Hematopoietic multipotent progenitor cell (in vitro differentiated cells): ENCODE data around the gene FAM3A. TPM values are rescaled to one million over a fixed set of nuclear protein-coding genes. Genes with fewer than 3 reads are reported as not detected.
A peak's percentile ranks its signal among the peaks of the same experiment; 100 is the strongest.
"Not testable (repeated sequence)": the region's sequence is repeated elsewhere in the genome, so short reads cannot be mapped to it uniquely, and the experiment has no call there.

Source experiments
- DNase-seq, 3 donors: peaks; one replicate each; pipeline ENCODE4 v3.0.0-alpha.2; 2011 to 2015; ENCODE audit warnings: low read depth in 2 of 3, low spot score in 2 of 3
- total RNA-seq: library from RNA; depleted of rRNA; stranded (reverse); fragments of >200 nt; gene quantifications from one replicate; pipeline ENCODE4 v1.2.3, GENCODE V29; 2012

FAM3A gene, protein sequence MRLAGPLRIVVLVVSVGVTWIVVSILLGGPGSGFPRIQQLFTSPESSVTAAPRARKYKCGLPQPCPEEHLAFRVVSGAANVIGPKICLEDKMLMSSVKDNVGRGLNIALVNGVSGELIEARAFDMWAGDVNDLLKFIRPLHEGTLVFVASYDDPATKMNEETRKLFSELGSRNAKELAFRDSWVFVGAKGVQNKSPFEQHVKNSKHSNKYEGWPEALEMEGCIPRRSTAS
- total RNA-seq = 43.9 TPM

DNA sequence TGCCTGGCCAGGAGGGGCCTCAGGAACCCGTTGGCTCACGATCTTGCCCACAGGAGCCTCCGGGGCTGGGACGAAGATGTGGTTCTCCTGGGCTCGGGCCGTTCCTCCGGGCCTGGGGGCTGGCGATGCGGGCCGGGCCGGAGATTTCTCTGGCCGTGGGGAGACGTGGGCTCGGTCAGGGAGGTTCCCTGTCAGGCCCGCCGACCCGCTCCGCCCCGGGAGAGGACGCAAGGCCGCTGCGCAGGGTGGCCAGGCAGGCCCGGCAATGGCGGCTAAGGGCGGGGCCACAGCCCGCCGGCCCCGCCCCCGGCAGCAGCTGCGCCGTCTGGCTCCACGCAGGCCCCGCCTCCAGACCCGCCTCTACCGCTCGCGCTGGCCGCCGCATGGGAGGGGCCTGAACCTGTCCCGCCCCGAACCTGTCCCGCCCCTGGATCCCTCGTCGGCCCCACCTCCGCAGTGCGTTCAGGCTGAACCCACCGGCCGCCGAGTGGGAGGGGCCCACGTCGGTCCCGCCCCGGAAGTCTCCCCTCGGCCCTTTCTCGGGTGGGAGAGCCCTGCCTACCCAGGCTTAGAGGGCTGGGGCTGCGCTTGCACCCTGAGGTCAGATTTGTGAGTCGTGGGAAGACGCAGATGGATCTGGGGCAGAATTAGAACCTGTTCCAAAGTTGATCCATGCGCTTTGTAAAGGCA is at the start of gene FAM3A:
Gene FAM3A (minus strand): TSS at position 267 of the 690 bp plus-strand sequence. CDS start 460 bp downstream, outside the sequence.
- peak; percentile 54 to 85 (median 85) for DNase-seq

DNA sequence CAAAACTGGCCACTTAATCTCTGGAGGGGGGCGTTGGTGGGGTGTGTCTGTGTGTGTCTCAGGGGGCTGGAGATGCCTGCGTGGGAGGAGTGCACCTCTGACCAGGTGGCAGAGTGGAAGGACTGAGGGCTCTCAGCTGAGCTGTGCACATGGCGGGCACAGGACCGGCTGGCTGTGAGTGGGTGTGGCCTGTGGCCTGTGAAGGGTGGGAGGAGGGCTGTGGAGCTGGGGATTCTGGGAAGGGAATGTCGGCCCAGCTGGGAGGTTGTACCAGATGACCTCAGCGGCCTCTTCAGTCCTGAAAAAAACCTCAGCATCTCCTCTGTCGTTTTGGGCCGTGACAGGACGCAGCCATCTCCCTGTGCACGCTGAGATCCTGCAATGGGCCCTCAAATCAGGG is 46.3 kb upstream of the FAM3A start:
- not testable (repeated sequence) for DNase-seq

DNA sequence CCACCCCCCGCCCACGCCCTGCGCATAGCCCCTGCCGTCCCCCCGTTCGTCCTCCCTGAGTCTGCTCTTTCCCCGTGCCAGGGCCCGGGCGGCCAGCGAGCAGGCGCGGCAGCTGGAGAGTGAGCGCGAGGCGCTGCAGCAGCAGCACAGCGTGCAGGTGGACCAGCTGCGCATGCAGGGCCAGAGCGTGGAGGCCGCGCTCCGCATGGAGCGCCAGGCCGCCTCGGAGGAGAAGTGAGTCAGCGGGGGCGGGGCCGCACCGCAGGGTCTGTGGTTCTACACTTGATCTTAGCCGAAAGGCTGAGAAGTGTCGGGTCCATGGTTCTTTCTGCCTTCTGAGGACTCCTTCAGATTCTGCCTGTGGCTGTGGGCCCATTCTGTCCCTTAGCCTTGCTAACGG is 44.3 kb upstream of the FAM3A start:
- DNase-seq = not testable (repeated sequence)

DNA sequence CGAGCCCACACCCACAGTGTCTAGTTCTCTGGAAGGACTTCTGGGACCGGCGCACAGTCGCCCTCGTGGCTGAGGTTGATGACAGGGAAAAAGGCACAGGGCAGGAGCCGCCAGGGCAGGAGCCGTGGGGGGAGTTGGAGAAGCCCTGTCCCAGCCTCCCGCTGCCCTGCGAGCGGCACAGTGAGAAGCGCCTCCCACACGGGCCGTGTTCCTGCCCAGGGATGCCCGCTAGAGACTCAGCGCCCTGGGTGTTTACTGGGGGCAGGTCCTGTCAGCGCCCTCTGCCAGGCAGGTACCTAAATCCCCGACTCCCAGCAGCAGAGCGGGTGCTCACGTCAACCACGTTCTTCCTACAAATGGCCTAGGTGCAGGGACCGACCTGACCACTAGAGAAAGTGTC is 42.9 kb upstream of the FAM3A start:
- DNase-seq = not testable (repeated sequence)

DNA sequence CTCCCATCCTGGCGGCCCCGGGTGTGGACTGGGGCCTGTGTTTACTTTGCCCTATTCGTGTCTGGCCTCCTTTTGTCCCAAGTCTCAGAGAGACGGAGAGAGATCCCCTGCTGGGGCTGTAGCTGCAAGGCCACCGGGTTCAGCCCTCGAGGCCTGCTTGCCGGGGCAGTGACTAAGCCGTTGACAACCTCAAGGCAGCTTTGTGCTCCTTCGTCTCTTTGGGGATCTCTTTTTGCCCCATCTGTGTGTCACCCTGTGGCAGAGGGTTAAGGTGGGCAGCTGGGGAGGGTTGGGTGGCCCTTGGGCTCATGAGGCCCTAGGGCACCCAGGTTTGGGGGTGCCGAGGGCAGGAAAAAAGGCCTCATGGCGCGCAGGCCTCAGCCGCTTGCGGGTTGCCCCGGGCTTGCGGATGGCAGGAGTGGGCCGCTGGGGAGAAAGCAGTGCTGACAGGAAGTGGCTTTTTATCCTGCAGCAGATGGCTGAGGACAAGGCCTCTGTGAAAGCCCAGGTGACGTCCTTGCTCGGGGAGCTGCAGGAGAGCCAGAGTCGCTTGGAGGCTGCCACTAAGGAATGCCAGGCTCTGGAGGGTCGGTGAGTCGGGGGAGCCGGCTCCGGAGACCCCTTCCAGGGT is 42.1 kb upstream of the FAM3A start:
- DNase-seq = not testable (repeated sequence)

DNA sequence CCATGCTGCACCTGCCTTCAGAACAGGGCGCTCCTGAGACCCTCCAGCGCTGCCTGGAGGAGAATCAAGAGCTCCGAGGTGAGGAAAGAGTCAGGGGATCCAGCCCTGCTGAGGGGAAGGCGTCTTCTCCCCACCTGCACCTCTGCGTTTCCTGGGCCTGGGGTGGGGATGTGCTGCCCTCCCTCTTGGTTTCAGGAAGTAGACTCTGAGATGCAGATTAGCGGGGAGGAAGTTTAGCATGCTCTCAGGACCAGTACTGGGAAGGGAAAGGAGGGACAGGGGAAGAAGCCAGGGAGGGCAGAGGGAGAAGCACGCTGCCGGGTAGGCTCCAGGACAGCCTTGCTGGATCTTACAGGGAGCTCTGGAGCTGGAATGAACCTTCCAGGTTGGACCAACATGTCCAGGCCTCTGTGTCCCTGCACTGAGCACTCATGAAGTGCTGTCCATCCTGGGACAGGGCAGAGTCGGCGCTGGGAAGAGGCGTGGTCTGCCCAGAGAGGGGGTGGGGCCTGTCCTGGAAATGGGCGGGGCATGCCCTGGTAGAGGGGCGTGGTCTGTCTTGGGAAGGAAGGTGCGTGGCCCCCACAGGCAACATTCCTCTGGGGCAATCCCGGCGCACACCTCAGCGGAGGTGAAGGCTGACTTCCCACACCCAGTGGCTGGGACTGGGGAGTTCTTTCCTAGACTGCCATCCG is 36.2 kb upstream of the FAM3A start:
- not testable (repeated sequence) for DNase-seq

DNA sequence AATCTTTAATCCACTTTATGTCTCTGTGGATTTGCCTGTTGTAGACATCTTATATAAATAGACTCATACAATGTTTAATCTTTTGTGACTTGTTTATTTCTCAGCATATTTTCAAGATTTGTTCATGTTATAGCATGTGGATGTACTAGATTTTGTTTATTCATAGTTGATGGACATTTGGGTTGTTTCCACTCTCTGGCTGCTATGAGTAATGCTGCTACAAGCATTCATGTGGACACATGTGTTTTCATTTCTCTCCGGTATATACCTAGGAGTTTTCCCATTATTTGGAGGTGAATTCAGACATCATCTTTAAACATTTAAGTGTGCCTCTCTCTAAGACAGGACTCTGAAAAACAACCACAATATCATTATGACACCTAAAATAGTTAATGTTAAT is 33.7 kb upstream of the FAM3A start:
- DNase-seq = no peak

DNA sequence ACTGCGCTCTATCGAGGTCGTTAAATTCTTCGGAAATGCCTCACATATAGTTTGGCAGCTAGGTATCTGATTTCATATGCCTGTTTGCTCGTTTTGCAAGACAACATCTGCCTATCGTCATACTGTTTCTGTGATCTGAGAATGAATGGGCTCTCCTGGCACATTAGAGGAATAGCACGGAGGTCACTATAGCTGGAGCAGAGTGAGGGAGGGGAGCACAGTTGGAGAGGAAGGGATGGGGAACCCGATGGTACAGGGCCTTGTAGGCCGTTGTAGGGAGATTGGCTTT is 31.9 kb upstream of the FAM3A start:
- no peak for DNase-seq

DNA sequence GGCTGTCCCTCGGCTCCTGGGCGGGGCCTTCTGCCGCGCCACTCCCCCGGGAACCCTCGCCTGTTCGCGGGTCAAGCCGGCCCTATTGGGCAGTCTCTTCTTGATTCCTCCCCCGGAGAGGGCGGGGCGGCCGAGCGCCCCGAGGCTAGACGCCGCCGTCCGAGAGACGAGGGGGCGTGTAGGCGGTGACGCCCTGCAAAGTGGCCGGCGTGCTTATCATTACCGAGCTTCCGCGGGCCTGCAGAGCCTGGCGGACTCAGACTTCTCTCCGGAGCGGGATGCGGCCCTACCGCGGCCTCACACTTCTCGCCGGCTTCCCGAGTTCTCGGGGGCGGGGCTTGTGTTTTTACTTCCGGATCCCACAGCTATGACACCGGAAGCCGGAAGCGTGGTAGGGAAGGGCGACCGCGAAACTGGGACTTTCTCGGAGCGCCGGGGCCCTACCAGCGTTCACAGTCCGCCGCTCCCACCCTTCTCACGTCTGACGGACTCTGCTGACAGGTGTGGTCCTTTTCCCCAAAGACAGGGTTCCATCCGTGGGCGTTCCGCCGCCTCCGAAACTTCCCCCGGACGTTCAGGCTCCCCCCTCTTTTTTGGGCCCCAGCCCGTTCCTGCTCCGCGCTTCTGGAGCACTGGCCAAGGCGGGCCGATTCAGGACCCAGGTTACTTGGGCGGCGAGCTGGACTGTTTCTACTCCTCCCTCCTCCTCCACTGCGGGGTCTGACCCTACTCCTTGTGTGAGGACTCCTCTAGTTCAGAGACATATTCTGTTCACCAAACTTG is 31.4 kb upstream of the FAM3A start, which contains the start of gene IKBKG:
Gene IKBKG (plus strand): TSS at position 376 of the 783 bp plus-strand sequence. CDS start 4,383 bp downstream, outside the sequence.
- DNase-seq = peak; percentile 80 to 89 (median 88)

DNA sequence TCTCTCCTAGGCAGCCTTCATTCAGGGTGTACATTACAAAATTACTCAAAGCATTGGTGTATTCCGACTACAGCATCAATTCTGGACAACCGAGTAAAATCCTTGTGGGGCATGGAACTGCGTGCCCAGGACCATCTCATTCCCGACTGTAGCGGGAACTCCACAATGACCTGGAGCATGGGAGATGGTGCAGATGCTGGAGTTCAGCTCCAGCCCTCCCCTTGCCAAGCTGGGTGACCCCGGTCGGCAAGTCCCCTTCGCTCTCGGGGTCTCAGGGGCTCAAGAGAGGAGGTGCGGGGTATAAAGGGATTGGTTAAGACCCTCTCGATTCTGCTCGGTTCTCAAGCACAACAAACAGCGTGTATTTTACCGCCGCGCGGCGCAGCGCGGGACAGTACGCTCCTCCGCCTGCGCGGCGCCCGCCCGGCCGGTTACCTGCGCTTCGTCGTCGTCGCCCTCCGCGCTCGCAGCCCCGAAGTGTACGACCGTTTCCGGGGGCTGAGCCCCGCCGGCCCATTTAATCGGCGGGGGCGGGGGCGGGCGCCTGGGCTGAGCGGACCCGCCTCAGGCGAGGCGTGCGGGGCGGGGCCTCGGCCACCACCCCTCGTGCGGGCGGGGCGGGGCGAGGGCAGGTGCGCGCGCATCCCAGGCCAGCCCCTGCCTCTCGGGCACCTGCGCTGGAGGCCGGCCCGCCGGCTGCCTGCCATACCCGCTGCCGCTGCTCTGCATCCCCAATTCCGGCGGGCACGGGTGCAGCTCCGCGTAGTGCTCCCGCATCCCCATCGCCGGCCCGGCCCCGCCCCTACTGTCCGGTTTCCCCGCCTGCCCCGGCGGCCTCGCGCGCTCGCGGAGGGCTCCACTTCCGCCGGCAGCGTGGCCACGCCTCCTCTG is 30.6 kb upstream of the FAM3A start, which contains the start of gene G6PD:
Gene G6PD (minus strand): TSS at position 493 of the 891 bp plus-strand sequence. CDS start 691 bp downstream, outside the sequence.
- peak; percentile 58 to 73 (median 64) for DNase-seq

DNA sequence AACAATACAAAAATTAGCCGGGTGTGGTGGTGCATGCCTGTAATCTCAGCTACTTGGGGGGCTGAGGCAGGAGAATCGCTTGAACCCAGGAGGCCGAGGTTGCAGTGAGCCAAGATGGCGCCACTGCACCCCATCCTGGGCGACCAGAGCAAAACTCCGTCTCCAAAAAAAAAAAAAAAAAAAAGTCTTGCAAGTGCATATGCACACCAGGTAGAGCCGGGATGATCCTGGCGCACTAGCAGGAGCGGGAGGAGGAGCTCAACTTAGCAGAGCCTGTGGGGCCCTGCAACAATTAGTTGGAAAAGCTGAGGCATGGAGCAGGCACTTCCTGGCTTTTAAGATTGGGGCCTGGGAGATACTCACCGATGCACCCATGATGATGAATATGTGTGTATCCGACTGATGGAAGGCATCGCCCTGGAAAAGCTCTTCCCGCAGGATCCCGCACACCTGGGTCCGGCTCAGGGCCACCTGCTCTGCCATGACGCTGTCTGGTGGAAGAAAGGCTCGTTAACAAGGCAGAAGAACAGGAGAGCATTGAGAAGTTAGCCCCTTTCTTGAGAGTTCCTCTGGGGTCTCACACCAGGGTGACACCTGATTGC is 29.7 kb upstream of the FAM3A start:
- no peak for DNase-seq

DNA sequence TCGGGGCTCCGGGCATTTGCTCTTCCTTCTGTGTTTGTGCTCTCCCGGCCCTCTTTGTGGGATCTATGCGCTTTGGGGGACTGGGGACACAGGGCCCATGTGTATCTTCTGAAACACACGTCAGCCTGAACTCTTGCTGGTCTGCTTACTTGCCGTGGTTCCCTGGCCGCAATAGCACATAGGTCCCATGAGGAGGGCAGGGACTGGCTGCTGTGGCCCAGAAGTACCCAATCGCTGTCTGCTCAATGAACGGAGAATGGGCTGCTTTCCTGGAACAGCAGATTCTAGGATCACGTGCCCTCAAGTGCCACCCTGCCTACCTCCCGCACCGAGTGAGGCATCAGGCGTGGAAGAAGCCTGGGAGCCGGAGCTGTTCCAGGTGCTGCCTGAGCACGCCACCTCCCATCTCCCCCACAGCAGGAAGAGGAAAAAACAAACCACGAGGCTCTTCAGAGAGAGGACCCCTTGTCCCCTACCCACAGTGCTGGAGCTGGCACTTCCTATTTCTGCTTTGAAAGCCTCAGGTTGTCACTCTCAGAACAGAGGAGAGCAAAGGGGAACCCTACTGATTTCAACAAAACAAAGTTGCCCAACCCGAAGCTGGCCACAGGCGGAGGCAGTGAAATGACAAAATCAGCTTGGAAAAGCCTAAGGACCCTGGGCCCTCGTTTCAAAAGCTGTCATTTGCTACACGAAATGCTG is 26.8 kb upstream of the FAM3A start:
- peak in 2 of 3 donors; percentile 61 to 78 for DNase-seq

DNA sequence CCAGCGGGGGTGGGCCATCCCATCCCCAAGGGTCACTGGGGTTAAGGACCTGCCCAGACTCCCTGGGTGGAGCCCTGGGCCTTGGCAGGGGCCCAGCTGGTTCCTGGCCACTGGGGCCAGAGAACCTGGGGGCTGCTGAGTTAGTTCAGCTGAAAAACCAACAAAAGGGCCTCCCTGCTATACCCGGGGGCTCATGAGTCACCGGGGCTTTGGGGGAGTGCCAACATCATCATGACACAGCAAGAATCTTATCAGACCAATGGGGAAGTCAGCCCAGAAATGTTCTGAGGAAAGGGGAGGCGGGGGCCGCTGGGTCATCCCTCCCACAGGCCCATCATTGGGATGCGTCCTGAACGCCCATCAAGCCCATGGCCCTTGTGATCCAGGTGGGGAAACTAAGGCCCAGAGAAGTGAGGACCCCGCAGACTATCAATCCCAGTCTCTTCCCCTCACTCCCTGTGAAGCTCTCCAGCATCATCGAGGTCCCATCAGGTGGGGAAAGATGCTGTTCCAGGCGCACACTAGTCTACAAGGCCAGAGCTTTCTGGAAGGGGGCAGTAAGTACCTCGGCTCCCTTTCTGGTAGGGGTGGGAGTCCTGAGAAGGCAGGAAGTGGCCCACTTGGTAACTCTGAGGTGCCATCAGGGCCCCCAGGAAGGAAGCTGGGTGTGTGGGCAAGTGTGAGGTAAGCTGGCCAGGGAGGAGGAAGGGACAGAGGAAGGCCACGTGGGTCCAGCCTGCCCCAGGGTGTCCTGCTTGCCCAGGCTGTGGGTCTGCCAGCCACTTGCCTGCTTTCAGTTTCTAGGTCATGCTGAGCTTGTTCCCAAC is 26.1 kb upstream of the FAM3A start:
- DNase-seq = peak in 2 of 3 donors; percentile 87 to 93

DNA sequence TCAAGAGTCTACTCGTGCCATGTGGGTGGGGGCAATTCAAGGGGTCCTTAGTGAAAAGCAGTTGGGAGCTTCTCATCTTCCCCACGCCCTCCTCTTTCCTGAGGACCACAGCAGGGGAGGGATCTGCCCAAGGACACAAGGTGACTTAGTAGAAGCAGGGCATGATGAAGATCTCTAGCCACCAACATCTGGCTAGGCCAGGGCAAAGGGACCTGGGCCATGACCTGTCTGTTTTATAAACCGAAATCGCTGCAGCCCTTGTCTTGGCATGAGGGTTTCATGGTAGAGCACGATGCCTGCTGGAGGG is 25.5 kb upstream of the FAM3A start:
- no peak for DNase-seq

DNA sequence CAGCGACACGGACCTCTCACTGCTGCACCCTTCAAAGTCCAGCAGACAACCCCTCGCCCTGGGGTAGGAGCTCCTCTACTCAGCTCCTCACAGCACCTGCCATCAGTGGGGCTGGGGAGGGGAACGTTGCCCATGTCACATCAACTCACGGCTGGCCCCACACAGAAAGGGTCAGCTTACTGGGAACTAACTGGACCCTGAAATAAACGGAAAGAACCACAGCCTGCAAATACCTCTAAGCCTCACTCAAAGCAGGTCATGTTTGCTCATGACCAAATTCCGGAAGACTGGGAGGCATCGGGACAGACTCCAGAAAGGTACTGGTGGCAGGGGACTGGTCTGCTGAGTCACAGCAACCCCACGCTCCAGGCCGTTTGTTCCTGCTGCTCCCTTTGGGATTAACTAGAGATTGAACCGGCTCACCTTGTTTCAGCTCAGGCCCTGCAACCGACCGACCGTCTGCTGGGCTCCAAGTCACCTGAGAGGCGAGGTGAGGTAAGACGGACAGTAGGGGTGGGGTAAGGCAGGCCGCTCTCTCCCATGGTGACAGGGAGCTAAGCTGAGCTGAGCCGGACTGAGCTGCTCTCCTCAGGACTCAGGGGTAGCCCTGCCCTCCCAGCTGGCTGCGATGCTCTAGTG is 25.0 kb upstream of the FAM3A start:
- DNase-seq = no peak

DNA sequence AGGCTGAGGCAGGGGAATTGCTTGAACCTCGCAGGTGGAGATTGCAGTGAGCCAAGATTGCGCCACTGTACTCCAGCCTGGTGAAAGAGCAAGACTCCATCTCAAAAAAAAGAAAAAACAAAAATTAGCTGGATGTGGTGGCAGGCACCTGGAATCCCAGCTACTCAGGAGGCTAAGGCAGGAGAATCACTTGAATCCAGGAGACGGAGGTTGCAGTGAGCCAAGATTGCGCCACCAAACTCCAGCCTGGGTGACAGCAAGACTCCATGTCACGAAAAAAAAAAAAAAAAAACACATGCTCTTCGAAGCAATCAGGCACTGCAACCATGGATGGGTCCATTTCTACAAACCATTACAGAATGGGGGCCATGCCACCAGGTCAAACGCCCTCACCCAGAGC is 24.3 kb upstream of the FAM3A start:
- DNase-seq = not testable (repeated sequence)

DNA sequence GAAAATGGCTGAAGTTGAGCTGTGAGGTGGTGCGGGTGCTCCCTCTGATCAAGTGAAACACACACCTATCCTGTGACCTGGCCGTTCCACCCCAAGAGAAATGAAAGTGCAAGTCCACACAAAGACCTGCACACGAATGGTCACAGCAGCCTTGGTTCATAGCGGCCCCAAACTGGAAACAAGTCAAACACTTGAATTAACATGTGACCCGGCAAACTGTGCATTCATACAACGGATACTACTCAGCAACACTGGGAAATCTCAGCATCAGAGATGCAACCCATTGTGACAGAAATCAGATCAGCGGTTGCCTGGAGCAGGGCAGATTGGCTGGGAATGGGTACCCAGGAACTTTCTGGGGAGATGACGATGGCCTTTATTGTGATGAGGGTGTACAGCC is 23.0 kb upstream of the FAM3A start:
- no peak for DNase-seq
